NCI-H82 treated with DMSO at 0.1 percent for 48 hours (cell line): Measurements from ENCODE around the gene LSM4.
"Not testable (repeated sequence)": the region's sequence is repeated elsewhere in the genome, so short reads cannot be mapped to it uniquely, and the experiment has no call there.

Experiments
- DNase-seq: peaks from one replicate; lab custom pipeline; 2025; ENCODE audit not compliant: unreplicated experiment; lab: John Stamatoyannopoulos, UW

LSM4 gene

GRCh38 chr19:18322759-18323460 lies at the start of gene LSM4:
Gene LSM4 (minus strand): TSS chr19:18323076. CDS start chr19:18323020, 56 bp downstream.
- peak; percentile 98 for DNase-seq

- DNase-seq: no peak
These were observed 45.8 kb upstream of the LSM4 start for GRCh38 chr19:18368504-18369222.

GRCh38 chr19:18366021-18366435 lies 43.2 kb upstream of the LSM4 start:
- no peak for DNase-seq

- DNase-seq: no peak
These were observed 42.1 kb upstream of the LSM4 start for GRCh38 chr19:18364826-18365528.

GRCh38 chr19:18364277-18364825 lies 41.5 kb upstream of the LSM4 start:
- not testable (repeated sequence) for DNase-seq

GRCh38 chr19:18363787-18364186 lies 40.9 kb upstream of the LSM4 start:
- DNase-seq: no peak

- DNase-seq: no peak
These were observed 40.2 kb upstream of the LSM4 start for GRCh38 chr19:18362934-18363542.

GRCh38 chr19:18361646-18362045 lies 38.8 kb upstream of the LSM4 start:
- no peak for DNase-seq

GRCh38 chr19:18357041-18357440 lies 34.2 kb upstream of the LSM4 start:
- DNase-seq: no peak

GRCh38 chr19:18354743-18355142 lies 31.9 kb upstream of the LSM4 start:
- not testable (repeated sequence) for DNase-seq

GRCh38 chr19:18353378-18354005 lies 30.6 kb upstream of the LSM4 start:
- no peak for DNase-seq

- no peak for DNase-seq
These were observed 28.7 kb upstream of the LSM4 start for GRCh38 chr19:18351544-18351943.

- no peak for DNase-seq
These were observed 27.6 kb upstream of the LSM4 start for GRCh38 chr19:18350490-18350889.

GRCh38 chr19:18349524-18350128 lies 26.8 kb upstream of the LSM4 start:
- no peak for DNase-seq

- DNase-seq: not testable (repeated sequence)
These were observed 26.0 kb upstream of the LSM4 start for GRCh38 chr19:18348818-18349339.

- no peak for DNase-seq
These were observed 25.3 kb upstream of the LSM4 start for GRCh38 chr19:18348171-18348570.

- DNase-seq: no peak
These were observed 23.2 kb upstream of the LSM4 start for GRCh38 chr19:18346091-18346490.

- no peak for DNase-seq
These were observed 22.4 kb upstream of the LSM4 start for GRCh38 chr19:18345296-18345695.

- DNase-seq: no peak
These were observed 21.7 kb upstream of the LSM4 start for GRCh38 chr19:18344582-18344950.

GRCh38 chr19:18342090-18342632 lies 19.3 kb upstream of the LSM4 start:
- no peak for DNase-seq
